ENCODE data around the gene RSPH1. TPM values are rescaled to one million over a fixed set of nuclear protein-coding genes. Genes with fewer than 3 reads are reported as not detected.

The RSPH1 gene
- total RNA-seq, 1 experiment from 2014 or later, result 0.51 TPM

DNA sequence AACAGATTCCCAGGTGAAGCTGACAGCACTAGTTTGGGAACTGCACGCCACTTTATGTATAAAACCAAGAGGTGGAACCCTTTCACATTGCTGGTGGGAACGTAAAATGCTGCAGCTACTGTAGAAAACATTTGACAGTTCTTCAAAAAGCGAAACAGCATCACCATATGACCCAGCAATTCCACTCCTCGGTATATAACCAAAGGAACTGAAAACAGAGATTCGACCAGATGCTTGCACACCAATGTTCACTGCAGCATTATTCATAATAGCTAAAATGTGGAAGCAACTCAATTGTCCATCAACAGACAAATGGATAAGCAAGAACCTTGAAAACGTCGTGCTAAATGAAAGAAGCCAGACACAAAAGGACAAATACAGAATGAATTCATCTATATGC lies 17.5 kb downstream of the RSPH1 start:
- Histone ChIP-seq H3K9ac (ENCODE audit: low read length) (no peak overlapping the region), H3K27ac (ENCODE audit: low read length) (no peak overlapping the region), H3K4me1 (ENCODE audit: insufficient read depth, low read length) (peaks cover 17% of the 10 kb centered on the region), H3K36me3 (ENCODE audit: low read depth, low read length) (no peaks in the 10 kb centered on the region), H3K4me2 (ENCODE audit: low read length) (no peak overlapping the region), H4K20me1 (ENCODE audit: low read length) (no peaks in the 10 kb centered on the region), H3K9me2 (replicated peaks; ENCODE audit: low read length) (no peaks in the 10 kb centered on the region), H3K79me2 (ENCODE audit: low read length) (no peaks in the 10 kb centered on the region), H3F3A (ENCODE audit: low read length, unreplicated experiment) (no peaks in the 10 kb centered on the region), H3K9me3 (ENCODE audit: low read length) (no peaks in the 10 kb centered on the region), H3K27me3 (ENCODE audit: low read length) (no peaks in the 10 kb centered on the region), H3K4me3 (ENCODE audit: low read length) (no peak overlapping the region), H2AFZ (ENCODE audit: low read length) (no peak overlapping the region)
- no peak for DNase-seq
- BruUV-seq (replicated peaks), result no TSS peak
- CTCF ChIA-PET, result no interaction called here
- POLR2A ChIA-PET (ENCODE audit: unreplicated experiment), result interaction anchor here (0.6 kb wide), 1 partner anchor 65 kb away, joined by 4 read pairs; no protein-coding TSS in a partner anchor
- no peak for TF ChIP-seq EZH2 (IDR thresholded peaks at IDR 0.05; ENCODE audit: low read length, unreplicated experiment)
- TF ChIP-seq EZH2phosphoT487 (IDR thresholded peaks at IDR 0.05; ENCODE audit: borderline replicate concordance, low read length), result no peak
- no peak for TF ChIP-seq CTCF (conservative IDR thresholded peaks at IDR 0.05; ENCODE audit: low read depth, low read length)
- ATAC-seq, result no peak
- intact Hi-C loops (cut with micrococcal nuclease), result no loop called here

- POLR2A ChIA-PET (ENCODE audit: unreplicated experiment), result no interaction called here
- H3K79me2 ChIP-seq (ENCODE audit: low read length), result no peaks in the 10 kb centered on the region
- H3K9me3 ChIP-seq (ENCODE audit: low read length), result no peaks in the 10 kb centered on the region
- ATAC-seq (no peak), DNase-seq (no peak)
- H3F3A ChIP-seq (ENCODE audit: low read length, unreplicated experiment), result no peaks in the 10 kb centered on the region
- no peak overlapping the region for H3K9ac ChIP-seq (ENCODE audit: low read length)
- no peak overlapping the region for H3K4me2 ChIP-seq (ENCODE audit: low read length)
- H4K20me1 ChIP-seq (ENCODE audit: low read length), result no peaks in the 10 kb centered on the region
- CTCF ChIA-PET, result no interaction called here
- peaks cover 18% of the 10 kb centered on the region for H3K4me1 ChIP-seq (ENCODE audit: insufficient read depth, low read length)
- H3K4me3 ChIP-seq (ENCODE audit: low read length), result no peak overlapping the region
- no peaks in the 10 kb centered on the region for H3K36me3 ChIP-seq (ENCODE audit: low read depth, low read length)
- intact Hi-C loops (cut with micrococcal nuclease), result no loop called here
- no peak for TF ChIP-seq EZH2phosphoT487 (IDR thresholded peaks at IDR 0.05; ENCODE audit: borderline replicate concordance, low read length)
- no peak for TF ChIP-seq EZH2 (IDR thresholded peaks at IDR 0.05; ENCODE audit: low read length, unreplicated experiment)
- no peaks in the 10 kb centered on the region for H3K27me3 ChIP-seq (ENCODE audit: low read length)
- H3K27ac ChIP-seq (ENCODE audit: low read length), result no peak overlapping the region
- BruUV-seq (replicated peaks), result no TSS peak
- no peak overlapping the region for H2AFZ ChIP-seq (ENCODE audit: low read length)
- H3K9me2 ChIP-seq (replicated peaks; ENCODE audit: low read length), result no peaks in the 10 kb centered on the region
Observed at GRCh38 chr21:42476388-42477331, 19.4 kb downstream of the RSPH1 start.

GRCh38 chr21:42475526-42476387 lies 20.3 kb downstream of the RSPH1 start:
- Histone ChIP-seq H4K20me1 (ENCODE audit: low read length) (no peaks in the 10 kb centered on the region), H3F3A (ENCODE audit: low read length, unreplicated experiment) (no peaks in the 10 kb centered on the region), H3K9me2 (replicated peaks; ENCODE audit: low read length) (no peaks in the 10 kb centered on the region), H3K4me3 (ENCODE audit: low read length) (no peak overlapping the region), H3K27ac (ENCODE audit: low read length) (no peak overlapping the region), H3K9me3 (ENCODE audit: low read length) (no peaks in the 10 kb centered on the region), H3K4me2 (ENCODE audit: low read length) (no peak overlapping the region), H3K9ac (ENCODE audit: low read length) (no peak overlapping the region), H2AFZ (ENCODE audit: low read length) (no peak overlapping the region), H3K27me3 (ENCODE audit: low read length) (no peaks in the 10 kb centered on the region), H3K4me1 (ENCODE audit: insufficient read depth, low read length) (peaks cover 18% of the 10 kb centered on the region), H3K36me3 (ENCODE audit: low read depth, low read length) (no peaks in the 10 kb centered on the region), H3K79me2 (ENCODE audit: low read length) (no peaks in the 10 kb centered on the region)
- CTCF ChIA-PET, result interaction anchor here (0.7 kb wide), 1 partner anchor 9 kb away, joined by 9 read pairs; no protein-coding TSS in a partner anchor
- no TSS peak for BruUV-seq (replicated peaks)
- intact Hi-C loops (cut with micrococcal nuclease), result no loop called here
- no peak for TF ChIP-seq EZH2phosphoT487 (IDR thresholded peaks at IDR 0.05; ENCODE audit: borderline replicate concordance, low read length)
- no peak for TF ChIP-seq EZH2 (IDR thresholded peaks at IDR 0.05; ENCODE audit: low read length, unreplicated experiment)
- no peak for TF ChIP-seq CTCF (conservative IDR thresholded peaks at IDR 0.05; ENCODE audit: low read depth, low read length)
- POLR2A ChIA-PET (ENCODE audit: unreplicated experiment), result interaction anchor here (0.5 kb wide), 1 partner anchor 21 kb away, joined by 4 read pairs; no protein-coding TSS in a partner anchor
- ATAC-seq (no peak), DNase-seq (no peak)
